HG03060 (cell line): Measurements from ENCODE around the gene ZBTB7C.

Experiments
- ATAC-seq: cut with Tn5 transposase; IDR thresholded peaks from one replicate; pipeline ENCODE4 v1.9.1; 2021; ENCODE audit warnings: low read depth, moderate number of reproducible peaks; ENCODE audit not compliant: unreplicated experiment

Gene ZBTB7C

GRCh38 chr18:48032876-48033789, 376.1 kb downstream of the ZBTB7C start:
- no peak for ATAC-seq

GRCh38 chr18:48031641-48032040, 377.5 kb downstream of the ZBTB7C start:
- ATAC-seq, result no peak

DNA sequence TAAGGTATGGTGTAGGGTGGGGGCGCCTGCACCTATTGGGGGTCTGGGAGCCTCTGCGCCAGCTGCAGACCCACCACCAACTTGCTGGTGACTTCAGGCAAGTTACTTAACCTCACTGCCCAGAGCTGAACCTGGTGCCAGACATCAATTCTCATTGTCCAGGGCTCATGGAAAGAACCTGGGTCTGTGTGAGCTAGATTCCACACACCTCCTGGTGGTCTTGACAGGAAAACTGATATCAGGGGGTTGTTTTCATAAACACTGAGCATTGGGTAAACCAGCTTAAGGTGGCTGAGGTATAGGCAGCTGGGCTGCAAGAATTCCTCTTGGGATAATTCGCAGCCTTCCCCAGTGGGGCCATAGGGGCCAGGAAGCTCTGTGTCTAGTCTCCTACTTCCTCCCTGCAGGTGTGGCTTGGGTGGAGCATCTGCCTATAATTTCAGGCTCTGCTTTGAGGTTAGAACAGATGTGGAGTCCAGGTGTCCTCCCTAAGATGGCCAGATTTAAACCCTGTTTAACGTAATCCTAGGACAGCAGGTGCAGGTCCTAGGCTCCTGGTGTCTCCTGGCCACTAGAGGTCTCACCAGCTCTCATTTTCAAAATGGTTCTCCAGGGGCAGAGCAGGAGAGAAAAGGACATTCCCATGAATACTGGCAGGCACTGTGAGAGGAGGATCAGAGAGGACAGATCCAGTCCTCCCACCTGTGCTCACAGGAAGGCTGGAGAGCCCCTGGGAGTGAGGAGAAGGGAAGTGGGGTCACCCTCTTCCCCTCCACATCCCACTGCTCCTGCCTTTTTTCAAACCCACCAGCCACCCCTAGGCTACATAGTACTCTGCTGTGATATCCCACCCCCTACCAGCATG, 378.3 kb downstream of the ZBTB7C start:
- ATAC-seq, result no peak

DNA sequence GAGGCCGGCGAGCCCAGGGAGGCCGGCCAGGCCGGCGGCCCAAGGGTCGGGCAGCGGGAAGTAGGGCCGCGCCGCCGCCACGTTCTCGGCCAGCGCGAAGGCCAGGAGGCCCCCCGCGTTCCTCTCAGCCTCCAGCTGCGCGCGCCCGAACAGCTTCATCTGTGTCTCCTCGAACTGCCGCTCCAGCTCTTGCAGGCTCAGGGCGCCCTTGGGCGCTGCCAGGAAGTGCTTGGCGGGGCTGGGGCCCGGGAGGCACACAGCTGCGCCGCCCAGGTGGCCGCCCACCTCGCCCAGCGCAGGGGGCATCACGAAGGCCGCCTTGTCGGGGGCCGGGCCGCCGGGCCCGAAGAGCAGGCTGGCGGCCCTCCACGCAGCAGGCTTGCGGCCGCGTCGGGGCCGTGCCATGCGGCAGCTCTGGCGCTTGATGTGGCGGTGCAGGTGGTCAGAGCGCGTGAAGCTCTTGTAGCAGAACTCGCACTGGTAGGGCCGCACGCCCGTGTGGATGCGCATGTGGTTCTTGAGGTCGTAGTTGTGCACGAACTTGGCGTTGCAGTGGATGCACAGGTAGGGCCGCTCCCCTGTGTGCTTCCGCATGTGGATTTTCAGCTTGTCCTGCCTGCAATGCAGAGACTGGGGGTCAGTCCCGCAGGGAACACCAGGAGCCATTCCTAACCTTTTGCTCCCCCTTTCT, 379.7 kb downstream of the ZBTB7C start:
- no peak for ATAC-seq

GRCh38 chr18:48028696-48029095, 380.5 kb downstream of the ZBTB7C start:
- ATAC-seq, result no peak

DNA sequence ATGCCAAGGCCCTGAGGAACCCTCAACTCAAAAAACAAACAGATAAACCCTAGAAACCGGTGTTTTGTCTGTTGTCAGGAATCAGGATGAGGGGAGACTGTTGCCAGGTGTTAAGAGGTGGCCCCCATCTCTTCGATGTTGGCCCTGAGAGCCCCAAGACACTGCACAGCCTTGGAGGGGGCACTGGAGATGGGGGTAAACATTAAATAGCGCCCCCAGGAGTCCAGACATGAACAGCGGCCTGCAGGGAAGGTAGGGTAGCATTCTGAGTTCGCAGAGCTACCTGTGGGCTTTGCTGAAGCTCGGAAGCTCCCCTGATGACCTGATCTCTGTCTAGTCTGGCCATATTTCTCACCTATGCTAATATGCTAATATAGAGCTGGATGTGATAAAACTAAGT, 381.1 kb downstream of the ZBTB7C start:
- no peak for ATAC-seq

DNA sequence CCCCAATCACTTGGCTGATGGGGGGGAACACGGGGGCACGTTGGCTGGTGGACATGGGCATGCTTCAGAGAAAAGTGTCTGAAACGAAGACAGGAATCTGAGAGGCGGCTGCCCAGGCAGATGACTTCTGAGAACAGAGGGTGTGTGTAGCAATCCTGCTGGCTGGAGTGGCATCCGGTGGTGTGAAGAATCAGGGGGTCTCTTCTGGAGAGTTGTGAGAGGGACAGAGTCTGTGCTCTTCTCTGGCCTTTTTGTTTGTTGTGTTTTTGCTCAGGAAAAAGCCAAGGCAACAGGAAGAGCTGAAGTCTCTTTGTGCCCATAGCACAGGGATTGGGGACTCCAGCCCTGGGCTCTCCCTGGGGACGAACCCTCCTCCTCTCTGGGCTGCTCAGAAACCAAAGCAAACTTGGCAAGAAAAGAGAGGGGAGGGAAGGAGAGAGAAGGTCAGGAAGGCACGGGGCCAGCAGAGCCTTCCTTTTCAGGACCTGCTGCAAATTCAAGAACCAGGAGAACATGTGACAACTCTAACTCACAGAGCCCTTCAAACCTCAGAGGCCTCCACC, 381.7 kb downstream of the ZBTB7C start:
- ATAC-seq, result no peak

DNA sequence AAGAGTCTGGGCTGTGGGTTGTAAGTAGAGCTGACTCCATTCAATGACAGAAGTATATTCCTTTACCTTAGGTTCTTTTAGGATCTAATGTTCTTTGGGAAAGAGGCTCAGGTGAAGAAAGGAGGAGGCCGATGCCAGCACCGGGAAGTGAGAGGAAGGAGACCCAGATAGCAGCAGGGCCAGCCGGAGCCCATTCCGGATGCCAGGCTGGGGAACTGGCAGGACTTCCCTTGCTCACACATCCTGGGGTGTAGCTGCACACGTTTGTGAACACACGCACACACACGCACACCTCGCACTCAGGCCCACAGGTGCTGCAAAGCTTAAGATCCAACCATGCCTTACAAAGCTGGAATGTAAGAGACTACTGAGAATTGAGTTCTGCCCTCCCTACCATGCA, 383.0 kb downstream of the ZBTB7C start:
- no peak for ATAC-seq

- no peak for ATAC-seq
Measured at GRCh38 chr18:48024881-48025660, 384.1 kb downstream of the ZBTB7C start.

GRCh38 chr18:48024009-48024512, 385.1 kb downstream of the ZBTB7C start:
- ATAC-seq, result no peak

GRCh38 chr18:48023334-48024008, 385.7 kb downstream of the ZBTB7C start:
- ATAC-seq, result no peak

GRCh38 chr18:48022531-48023329, 386.5 kb downstream of the ZBTB7C start:
- ATAC-seq, result no peak

DNA sequence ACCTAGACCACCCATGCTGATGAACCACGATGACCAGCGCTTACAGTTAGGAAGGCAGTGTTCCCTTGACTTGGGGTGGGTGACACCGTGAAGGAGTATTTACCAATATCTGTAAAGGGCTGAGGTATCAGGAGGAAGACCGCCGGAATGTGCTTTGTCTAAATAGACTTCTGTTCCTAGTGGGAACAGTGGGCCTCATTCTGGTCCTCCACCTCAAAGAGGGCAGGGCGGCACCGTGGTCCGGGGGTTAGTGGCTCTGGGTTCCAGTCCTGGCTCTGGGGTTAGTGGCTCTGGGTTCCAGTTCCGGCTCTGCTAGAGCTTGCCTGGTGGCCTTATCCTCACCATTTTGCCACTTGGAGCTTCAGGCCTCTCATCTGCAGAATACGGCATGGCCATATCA, 387.2 kb downstream of the ZBTB7C start:
- ATAC-seq, result no peak

- ATAC-seq, result no peak
Measured at GRCh38 chr18:48021273-48021914, 387.8 kb downstream of the ZBTB7C start.

DNA sequence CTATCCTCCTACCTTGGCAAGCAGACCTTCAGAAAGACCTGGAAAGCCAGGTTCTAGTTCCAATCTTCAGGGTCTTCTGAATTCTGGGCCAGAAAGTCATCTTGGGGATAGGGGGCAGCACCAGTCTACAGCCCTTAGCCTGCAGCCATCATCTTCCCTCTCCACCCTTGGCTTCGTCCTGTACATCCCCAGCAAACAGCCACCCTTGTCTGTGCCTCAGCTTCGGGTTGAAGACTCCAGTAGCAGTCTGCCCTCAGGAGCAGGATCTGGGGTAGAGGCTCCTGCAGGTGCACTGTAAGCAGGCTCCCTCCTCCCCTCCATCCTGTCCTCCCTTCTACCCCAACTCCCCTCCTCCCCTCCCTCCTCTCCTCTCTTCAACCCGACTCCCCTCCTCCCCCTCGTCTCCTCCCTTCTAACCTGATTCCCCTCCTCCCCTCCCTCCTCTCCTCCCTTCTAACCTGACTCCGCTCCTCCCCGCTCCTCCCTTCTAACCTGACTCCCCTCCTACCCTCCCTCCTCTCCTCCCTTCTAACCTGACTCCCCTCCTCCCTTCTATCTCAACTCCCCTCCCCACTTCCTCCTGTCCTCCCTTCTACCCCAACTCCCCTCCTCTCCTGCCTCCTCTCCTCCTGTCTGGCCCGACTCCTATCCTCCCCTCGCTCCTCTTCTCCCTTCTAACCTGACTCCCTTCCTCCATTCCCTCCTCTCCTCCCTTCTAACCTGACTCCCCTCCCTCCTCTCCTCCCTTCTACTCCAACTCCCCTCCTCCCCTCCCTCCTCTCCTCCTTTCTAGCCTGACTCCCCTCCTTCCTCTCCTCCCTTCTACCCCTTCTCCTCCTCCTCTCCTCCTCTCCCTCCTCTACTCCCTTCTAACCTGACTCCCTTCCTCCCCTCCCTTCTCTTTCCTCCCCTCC, 388.6 kb downstream of the ZBTB7C start:
- ATAC-seq, result no peak

GRCh38 chr18:48019557-48020325, 389.4 kb downstream of the ZBTB7C start:
- no peak for ATAC-seq
